ENCODE results near the gene C10orf143.

Gene C10orf143

GRCh38 chr10:130079614-130080460 lies 30.8 kb downstream of the C10orf143 start:
- no peak for DNase-seq (ENCODE audit: low read depth)
- no peak overlapping the region for H3K4me3 ChIP-seq (replicated peaks; ENCODE audit: low read depth, low read length)
- no peak for TF ChIP-seq CTCF (IDR thresholded peaks at IDR 0.05; ENCODE audit: low read length, missing control alignments)

- DNase-seq (ENCODE audit: low read depth): no peak
- TF ChIP-seq CTCF (IDR thresholded peaks at IDR 0.05; ENCODE audit: low read length, missing control alignments): no peak
- no peak overlapping the region for H3K4me3 ChIP-seq (replicated peaks; ENCODE audit: low read depth, low read length)
Measured at GRCh38 chr10:130078120-130078519, 32.5 kb downstream of the C10orf143 start.

GRCh38 chr10:130076681-130077080 lies 33.9 kb downstream of the C10orf143 start:
- TF ChIP-seq CTCF (IDR thresholded peaks at IDR 0.05; ENCODE audit: low read length, missing control alignments): no peak

GRCh38 chr10:130074639-130075038 lies 36.0 kb downstream of the C10orf143 start:
- no peak overlapping the region for H3K4me3 ChIP-seq (replicated peaks; ENCODE audit: low read depth, low read length)
- TF ChIP-seq CTCF (IDR thresholded peaks at IDR 0.05; ENCODE audit: low read length, missing control alignments): no peak
- DNase-seq (ENCODE audit: low read depth): no peak

More at GRCh38 chr10:130076681-130077080, 33.9 kb downstream of the C10orf143 start:
- no peak for DNase-seq (ENCODE audit: low read depth)
- H3K4me3 ChIP-seq (replicated peaks; ENCODE audit: low read depth, low read length): no peak overlapping the region

- no peak for TF ChIP-seq CTCF (IDR thresholded peaks at IDR 0.05; ENCODE audit: low read length, missing control alignments)
- DNase-seq (ENCODE audit: low read depth): no peak
- H3K4me3 ChIP-seq (replicated peaks; ENCODE audit: low read depth, low read length): no peak overlapping the region
Measured at GRCh38 chr10:130073912-130074311, 36.7 kb downstream of the C10orf143 start.

GRCh38 chr10:130072247-130072646 lies 38.4 kb downstream of the C10orf143 start:
- DNase-seq (ENCODE audit: low read depth): no peak
- no peak for TF ChIP-seq CTCF (IDR thresholded peaks at IDR 0.05; ENCODE audit: low read length, missing control alignments)
- H3K4me3 ChIP-seq (replicated peaks; ENCODE audit: low read depth, low read length): no peak overlapping the region

- H3K4me3 ChIP-seq (replicated peaks; ENCODE audit: low read depth, low read length): no peak overlapping the region
- TF ChIP-seq CTCF (IDR thresholded peaks at IDR 0.05; ENCODE audit: low read length, missing control alignments): no peak
Measured at GRCh38 chr10:130067893-130068292, 42.7 kb downstream of the C10orf143 start.

More at GRCh38 chr10:130067893-130068292, 42.7 kb downstream of the C10orf143 start:
- DNase-seq (ENCODE audit: low read depth): no peak
